Hepatocyte (in vitro differentiated cells): ENCODE measurements around the gene CDH12.

Source experiments
- EZH2 ChIP-seq: fragments of 200-600 bp; sonication (generic); IDR thresholded peaks from 2 replicates; pipeline ENCODE4 v1.6.1; 2016; ENCODE audit warnings: antibody characterized with exemption, mild to moderate bottlenecking, borderline replicate concordance
- TF ChIP-seq, protein P1 (sequence below): fragments of 200-600 bp; sonication (generic); IDR thresholded peaks from 2 replicates; pipeline ENCODE4 v1.5.1; 2016; ENCODE audit warnings: antibody characterized with exemption, mild to moderate bottlenecking; ENCODE audit not compliant: poor library complexity

DNA sequence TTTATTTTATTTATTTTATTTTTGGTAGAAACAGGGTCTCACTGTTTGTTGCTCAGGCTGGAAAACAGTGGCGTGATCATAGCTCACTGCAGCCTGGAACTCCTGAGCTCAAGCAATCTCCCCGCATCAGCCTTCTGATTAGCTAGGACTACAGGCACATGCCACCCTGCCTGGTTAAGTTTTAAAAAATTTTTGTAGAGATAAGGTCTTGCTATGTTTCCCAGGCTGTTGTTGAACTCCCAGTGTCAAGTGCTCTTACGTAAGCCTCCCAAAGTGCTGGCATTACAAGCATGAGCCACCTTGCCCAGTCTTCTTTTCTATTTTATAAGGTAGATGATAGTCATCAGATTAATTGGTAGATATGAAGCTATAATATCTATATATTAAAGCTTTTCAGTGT lies 382.7 kb downstream of the CDH12 start:
- TF ChIP-seq EZH2: no peak
- TF ChIP-seq, protein P1, sequence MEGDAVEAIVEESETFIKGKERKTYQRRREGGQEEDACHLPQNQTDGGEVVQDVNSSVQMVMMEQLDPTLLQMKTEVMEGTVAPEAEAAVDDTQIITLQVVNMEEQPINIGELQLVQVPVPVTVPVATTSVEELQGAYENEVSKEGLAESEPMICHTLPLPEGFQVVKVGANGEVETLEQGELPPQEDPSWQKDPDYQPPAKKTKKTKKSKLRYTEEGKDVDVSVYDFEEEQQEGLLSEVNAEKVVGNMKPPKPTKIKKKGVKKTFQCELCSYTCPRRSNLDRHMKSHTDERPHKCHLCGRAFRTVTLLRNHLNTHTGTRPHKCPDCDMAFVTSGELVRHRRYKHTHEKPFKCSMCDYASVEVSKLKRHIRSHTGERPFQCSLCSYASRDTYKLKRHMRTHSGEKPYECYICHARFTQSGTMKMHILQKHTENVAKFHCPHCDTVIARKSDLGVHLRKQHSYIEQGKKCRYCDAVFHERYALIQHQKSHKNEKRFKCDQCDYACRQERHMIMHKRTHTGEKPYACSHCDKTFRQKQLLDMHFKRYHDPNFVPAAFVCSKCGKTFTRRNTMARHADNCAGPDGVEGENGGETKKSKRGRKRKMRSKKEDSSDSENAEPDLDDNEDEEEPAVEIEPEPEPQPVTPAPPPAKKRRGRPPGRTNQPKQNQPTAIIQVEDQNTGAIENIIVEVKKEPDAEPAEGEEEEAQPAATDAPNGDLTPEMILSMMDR: no peak
